ENCODE results near the gene URGCP. TPM values are rescaled to one million over a fixed set of nuclear protein-coding genes. Genes with fewer than 3 reads are reported as not detected.

URGCP gene
- total and polyA plus RNA-seq, 8 donors: 12.1 to 27.5 (median 17.6) TPM

- FAIRE-seq (no peak), DNase-seq (no peak), ATAC-seq (no peak)
- Histone ChIP-seq H3K4me3 (no peak overlapping the region), H3K27ac (no peak overlapping the region), H3K4me1 (peaks cover 6 to 8% (median 8%) of the 10 kb centered on the region in 3 donors), H3K9me3 (no peaks in the 10 kb centered on the region), H3K36me3 (peaks cover 0 to 6% (median 0%) of the 10 kb centered on the region in 3 donors), H3K27me3 (no peaks in the 10 kb centered on the region)
- intact Hi-C loops (cut with DNase I): no loop called here
- 90 to 94% methylated on average over 8 of the region's 8 CpGs for WGBS, 2 donors
- TF ChIP-seq, protein P1, sequence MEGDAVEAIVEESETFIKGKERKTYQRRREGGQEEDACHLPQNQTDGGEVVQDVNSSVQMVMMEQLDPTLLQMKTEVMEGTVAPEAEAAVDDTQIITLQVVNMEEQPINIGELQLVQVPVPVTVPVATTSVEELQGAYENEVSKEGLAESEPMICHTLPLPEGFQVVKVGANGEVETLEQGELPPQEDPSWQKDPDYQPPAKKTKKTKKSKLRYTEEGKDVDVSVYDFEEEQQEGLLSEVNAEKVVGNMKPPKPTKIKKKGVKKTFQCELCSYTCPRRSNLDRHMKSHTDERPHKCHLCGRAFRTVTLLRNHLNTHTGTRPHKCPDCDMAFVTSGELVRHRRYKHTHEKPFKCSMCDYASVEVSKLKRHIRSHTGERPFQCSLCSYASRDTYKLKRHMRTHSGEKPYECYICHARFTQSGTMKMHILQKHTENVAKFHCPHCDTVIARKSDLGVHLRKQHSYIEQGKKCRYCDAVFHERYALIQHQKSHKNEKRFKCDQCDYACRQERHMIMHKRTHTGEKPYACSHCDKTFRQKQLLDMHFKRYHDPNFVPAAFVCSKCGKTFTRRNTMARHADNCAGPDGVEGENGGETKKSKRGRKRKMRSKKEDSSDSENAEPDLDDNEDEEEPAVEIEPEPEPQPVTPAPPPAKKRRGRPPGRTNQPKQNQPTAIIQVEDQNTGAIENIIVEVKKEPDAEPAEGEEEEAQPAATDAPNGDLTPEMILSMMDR (IDR thresholded peaks at IDR 0.05): no peak
Observed at GRCh38 chr7:43864126-43864525, 42.3 kb downstream of the URGCP start.

- 89 to 91% methylated on average over 1 of the region's 1 CpG for WGBS, 2 donors
- no peak for DNase-seq
- Histone ChIP-seq H3K9me3 (no peaks in the 10 kb centered on the region), H3K27ac (no peak overlapping the region), H3K4me3 (no peak overlapping the region), H3K4me1 (no peaks in the 10 kb centered on the region), H3K36me3 (no peaks in the 10 kb centered on the region), H3K27me3 (no peaks in the 10 kb centered on the region)
- no peak for FAIRE-seq
- no peak for ATAC-seq
- TF ChIP-seq, protein P1 (IDR thresholded peaks at IDR 0.05): no peak
- intact Hi-C loops (cut with DNase I): no loop called here
Observed at GRCh38 chr7:43856996-43857395, 49.4 kb downstream of the URGCP start.

DNA sequence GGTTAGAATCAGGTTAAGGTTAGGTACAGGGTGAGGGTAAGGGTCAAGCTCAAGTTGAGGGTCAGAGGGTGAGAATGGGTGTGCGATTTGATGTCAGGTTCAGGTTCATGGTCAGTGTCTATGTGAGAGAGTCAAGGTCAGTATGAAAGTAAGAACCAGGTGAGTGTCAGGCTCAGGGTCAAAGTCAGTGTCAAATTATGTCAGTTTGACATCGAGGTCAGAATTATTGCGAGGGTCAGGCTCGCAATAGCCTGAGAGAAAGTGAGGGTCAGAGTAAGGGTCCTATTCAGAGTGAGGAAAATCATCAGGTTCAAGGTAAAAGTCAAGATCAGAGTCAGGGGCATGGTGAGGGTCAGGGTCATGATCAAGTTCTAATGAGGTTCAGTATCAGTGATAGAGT, 50.1 kb downstream of the URGCP start:
- Histone ChIP-seq H3K36me3 (no peaks in the 10 kb centered on the region), H3K4me1 (no peaks in the 10 kb centered on the region), H3K27ac (no peak overlapping the region), H3K4me3 (no peak overlapping the region), H3K9me3 (no peaks in the 10 kb centered on the region), H3K27me3 (no peaks in the 10 kb centered on the region)
- 75 to 79% methylated on average over 4 of the region's 4 CpGs for WGBS, 2 donors
- no peak for ATAC-seq
- TF ChIP-seq, protein P1 (IDR thresholded peaks at IDR 0.05): no peak
- no peak for DNase-seq
- intact Hi-C loops (cut with DNase I): no loop called here
- FAIRE-seq: no peak

DNA sequence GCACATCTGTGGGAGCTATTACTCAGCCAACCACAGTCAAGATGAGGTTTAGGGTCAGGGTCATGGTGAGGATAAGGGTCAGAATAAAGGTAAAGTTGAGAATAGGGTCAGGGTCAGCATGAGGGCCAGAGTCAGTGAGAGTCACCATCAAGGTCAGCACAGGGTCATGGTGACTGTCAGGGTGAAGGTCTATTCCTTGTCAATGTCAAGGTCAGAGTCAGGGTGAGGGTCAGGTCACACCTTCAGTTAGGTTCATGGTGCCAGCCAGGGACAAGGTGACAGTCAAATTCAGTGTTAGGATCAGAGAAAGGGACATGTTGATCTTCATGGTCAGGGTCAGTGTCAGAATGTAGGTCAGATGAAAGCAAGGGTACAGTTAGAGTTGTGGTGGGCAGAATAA, 51.2 kb downstream of the URGCP start:
- no peak for ATAC-seq
- Histone ChIP-seq H3K27me3 (no peaks in the 10 kb centered on the region), H3K4me3 (no peak overlapping the region), H3K27ac (no peak overlapping the region), H3K4me1 (no peaks in the 10 kb centered on the region), H3K36me3 (no peaks in the 10 kb centered on the region), H3K9me3 (no peaks in the 10 kb centered on the region)
- no peak for FAIRE-seq
- TF ChIP-seq, protein P1 (IDR thresholded peaks at IDR 0.05): no peak
- DNase-seq: no peak
- intact Hi-C loops (cut with DNase I): no loop called here

DNA sequence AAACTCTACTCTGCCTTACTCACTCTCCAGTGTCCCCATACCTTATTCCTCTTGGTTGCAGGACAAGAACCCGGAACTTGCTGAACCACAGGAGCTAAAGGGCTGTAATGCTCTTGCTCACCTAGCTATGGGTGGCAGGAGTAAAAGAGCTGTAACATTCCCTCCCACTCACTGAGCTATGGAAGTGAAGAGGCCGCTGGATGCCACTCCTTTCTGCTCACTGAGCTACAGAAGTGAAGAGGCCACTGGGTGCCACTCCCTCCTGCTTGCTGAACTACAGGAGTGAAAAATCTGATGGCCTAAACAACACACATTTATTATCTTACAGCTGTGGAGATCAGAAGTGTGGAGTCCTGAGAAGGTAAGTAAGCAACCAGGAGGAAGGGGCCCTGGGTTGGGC, 54.6 kb downstream of the URGCP start:
- Histone ChIP-seq H3K4me3 (no peak overlapping the region), H3K4me1 (no peaks in the 10 kb centered on the region), H3K9me3 (no peaks in the 10 kb centered on the region), H3K27ac (no peak overlapping the region), H3K36me3 (no peaks in the 10 kb centered on the region), H3K27me3 (no peaks in the 10 kb centered on the region)
- DNase-seq (no peak), ATAC-seq (no peak), FAIRE-seq (no peak)
- intact Hi-C loops (cut with DNase I): no loop called here
- WGBS, 2 donors: 83 to 92% methylated on average over 2 of the region's 2 CpGs
- TF ChIP-seq, protein P1 (IDR thresholded peaks at IDR 0.05): no peak
